H1 (cell line): Measurements from ENCODE around the gene ENPP4. TPM values are rescaled to one million over a fixed set of nuclear protein-coding genes. Genes with fewer than 3 reads are reported as not detected.

Experiments used
- ATF2 ChIP-seq: IDR thresholded peaks from 2 replicates; pipeline ENCODE4 v1.6.1; 2012; ENCODE audit warnings: low read length, inconsistent platforms
- BACH1 ChIP-seq: IDR thresholded peaks from 2 replicates; pipeline ENCODE4 v1.6.1; 2012; ENCODE audit warnings: low read length, improper control_type of control experiment
- BCL11A ChIP-seq, 2 experiments: IDR thresholded peaks; one replicate each; pipeline ENCODE4 v1.6.1; 2011; ENCODE audit warnings: low read depth in 2 of 2, low read length in 2 of 2, mild to moderate bottlenecking in 2 of 2
- CBX5 ChIP-seq: fragments of 300-800, 300-1000 bp; sonication (generic); IDR thresholded peaks from 2 replicates; pipeline ENCODE4 v1.7.1; 2016; ENCODE audit warnings: antibody characterized with exemption, low read length, low read depth
- CEBPB ChIP-seq: IDR thresholded peaks from 2 replicates; pipeline ENCODE4 v1.6.1; 2012; ENCODE audit warnings: low read depth, low read length
- EGR1 ChIP-seq: IDR thresholded peaks from 2 replicates; pipeline ENCODE4 v1.6.1; 2011; ENCODE audit warnings: low read depth, low read length, borderline replicate concordance
- FOSL1 ChIP-seq: IDR thresholded peaks from 2 replicates; pipeline ENCODE4 v1.6.1; 2011; ENCODE audit warnings: mild to moderate bottlenecking, low read depth, low read length, moderate library complexity; ENCODE audit not compliant: insufficient read depth
- GTF2F1 ChIP-seq: IDR thresholded peaks from 2 replicates; pipeline ENCODE4 v1.6.1; 2012; ENCODE audit warnings: low read depth, low read length, improper control_type of control experiment, borderline replicate concordance
- HDAC2 ChIP-seq, 2 experiments: fragments of 300-600 bp in 1 of 2; sonication (generic) in 1 of 2; IDR thresholded peaks; 2 replicates each; pipeline ENCODE4 v1.6.1; 2011 to 2012; ENCODE audit warnings: low read depth in 2 of 2, low read length in 2 of 2, mild to moderate bottlenecking in 2 of 2, moderate library complexity in 2 of 2, borderline replicate concordance in 1 of 2, inconsistent platforms in 1 of 2
- JUND ChIP-seq: IDR thresholded peaks from 2 replicates; pipeline ENCODE4 v1.6.1; 2011; ENCODE audit warnings: mild to moderate bottlenecking, improper control_type of control experiment, low read length
- KDM1A ChIP-seq: fragments of 200-600, 300-600 bp; sonication (generic); IDR thresholded peaks from 2 replicates; pipeline ENCODE4 v1.7.1; 2016; ENCODE audit warnings: mild to moderate bottlenecking, low read length, borderline replicate concordance
- POU5F1 ChIP-seq: IDR thresholded peaks from 2 replicates; pipeline ENCODE4 v1.6.1; 2011; ENCODE audit warnings: low read depth, mild to moderate bottlenecking, low read length, moderate library complexity
- RBBP5 ChIP-seq: IDR thresholded peaks from 2 replicates; pipeline ENCODE4 v1.7.1; 2012; ENCODE audit warnings: low read depth, mild to moderate bottlenecking, inconsistent platforms, low read length, moderate library complexity, borderline replicate concordance
- RNF2 ChIP-seq: fragments of 200-900, 300-1000 bp; sonication (generic); IDR thresholded peaks from 2 replicates; pipeline ENCODE4 v1.7.1; 2016; ENCODE audit warnings: borderline replicate concordance, low read depth, mild to moderate bottlenecking, antibody characterized with exemption, low read length; ENCODE audit not compliant: poor library complexity, severe bottlenecking; ENCODE audit errors: missing control alignments
- RXRA ChIP-seq: IDR thresholded peaks from 2 replicates; pipeline ENCODE4 v1.6.1; 2011; ENCODE audit warnings: low read depth, mild to moderate bottlenecking, low read length, moderate library complexity; ENCODE audit not compliant: insufficient read depth
- SIRT6 ChIP-seq: IDR thresholded peaks from one replicate; pipeline ENCODE4 v1.7.1; 2012; ENCODE audit warnings: low read length, inconsistent platforms
- SIX5 ChIP-seq: IDR thresholded peaks from 2 replicates; pipeline ENCODE4 v1.6.1; 2011; ENCODE audit warnings: mild to moderate bottlenecking, low read depth, low read length
- SP1 ChIP-seq: IDR thresholded peaks from 2 replicates; pipeline ENCODE4 v1.6.1; 2011; ENCODE audit warnings: low read depth, low read length
- SP2 ChIP-seq: IDR thresholded peaks from 2 replicates; pipeline ENCODE4 v1.6.1; 2012; ENCODE audit warnings: mild to moderate bottlenecking, low read length, inconsistent platforms
- SUZ12 ChIP-seq: fragments of 200-600 bp; sonication (generic); IDR thresholded peaks from 2 replicates; pipeline ENCODE4 v1.6.1; 2012; ENCODE audit warnings: mild to moderate bottlenecking, inconsistent platforms, low read length, moderate library complexity, mixed read lengths
- TAF7 ChIP-seq: optimal IDR thresholded peaks from 2 replicates; pipeline ENCODE3; 2011; ENCODE audit warnings: low read depth, mild to moderate bottlenecking, inconsistent platforms, low read length, moderate library complexity, borderline replicate concordance
- ZNF274 ChIP-seq: IDR thresholded peaks from 2 replicates; pipeline ENCODE4 v1.7.0; 2012; ENCODE audit warnings: low read length, borderline replicate concordance; ENCODE audit errors: extremely low read depth
- polyA plus RNA-seq, 7 experiments: library from polyadenylated mRNA; depleted of rRNA in 3 of 7; stranded (reverse) in 5 of 7; unstranded in 2 of 7; fragments of >200 nt in 5 of 7; fragments of 200-250 nt in 2 of 7; gene quantifications; 1 replicate in 5 of 7; 2 replicates in 1 of 7; 4 replicates in 1 of 7; pipeline versions ENCODE4 v1.2.1 to v1.2.3, GENCODE V29; 2011 to 2013; ENCODE audit warnings: missing spikeins in 2 of 7, mixed read lengths in 2 of 7
- total RNA-seq: library from RNA; stranded (reverse); fragmentation: NEBNext Ultra II Directional; extraction: Animal tissue kit (Norgen Biotek cat#: 25700); gene quantifications from 2 replicates; pipeline ENCODE4 v1.2.1, GENCODE V29; 2021

The ENPP4 gene
- total and polyA plus RNA-seq, 2 of the 8 experiments (the other 6 are each of a cell fraction or from before 2014, with no cell fraction given), result 2.0 to 4.4 TPM

- TF ChIP-seq ATF2 (no peak), HDAC2 (IDR thresholded peaks at IDR 0.05; ENCODE audit: borderline replicate concordance in 1 of 2, low read depth in 2 of 2, low read length in 2 of 2) (no peak), KDM1A (no peak), SIX5 (no peak), FOSL1 (no peak), JUND (no peak), CBX5 (no peak), TAF7 (peak; percentile 71), SP1 (peak; percentile 95), RBBP5 (peak; percentile 80; the same call in 1 of the 2 replicates), RNF2 (no peak), ZNF274 (no peak), CEBPB (no peak), GTF2F1 (no peak), RXRA (no peak), BACH1 (no peak), SUZ12 (no peak), SIRT6 (no peak), BCL11A (IDR thresholded peaks at IDR 0.05; ENCODE audit: low read depth in 2 of 2, low read length in 2 of 2) (no peak), SP2 (peak; percentile 57), EGR1 (peak; percentile 25), POU5F1 (no peak)
Observed at GRCh38 chr6:46170357-46171289, 40.8 kb downstream of the ENPP4 start, which contains the start of gene ENPP5 (continued).
